Activated CD4-positive, alpha-beta memory T cell treated with anti-CD3 and anti-CD28 coated beads, Interleukin-2, amount 10 ng/mL, durations not matched to agents 7 days and 5 days (primary cell): ENCODE measurements around the gene USP11. TPM values are rescaled to one million over a fixed set of nuclear protein-coding genes. Genes with fewer than 3 reads are reported as not detected.
"Not testable (repeated sequence)": the region's sequence is repeated elsewhere in the genome, so short reads cannot be mapped to it uniquely, and the experiment has no call there.

Experiments used
- CTCF ChIA-PET: fragments of 350-600 bp; sonication (Branson Sonifier 250); formaldehyde crosslinking; loops from one replicate; lab custom pipeline; 2021; ENCODE audit warnings: antibody characterized with exemption, inconsistent platforms; lab: Charles Lee
- POLR2A ChIA-PET: fragments of 350-600 bp; sonication (Branson Sonifier 250); formaldehyde crosslinking; loops from one replicate; lab custom pipeline; 2021; ENCODE audit warnings: antibody characterized with exemption; lab: Charles Lee
- DNase-seq: peaks from one replicate; pipeline ENCODE4 v3.0.0-alpha.2; 2020
- H3K27ac Mint-ChIP-seq: one replicate; pipeline ENCODE4 v1.8.0; 2021; ENCODE audit warnings: mild to moderate bottlenecking, mixed read lengths
- H3K27me3 Mint-ChIP-seq: one replicate; pipeline ENCODE4 v1.8.0; 2021; ENCODE audit warnings: mixed read lengths
- H3K36me3 Mint-ChIP-seq: one replicate; pipeline ENCODE4 v1.8.0; 2021; ENCODE audit warnings: low read depth, mixed read lengths
- H3K4me1 Mint-ChIP-seq: one replicate; pipeline ENCODE4 v1.8.0; 2021; ENCODE audit warnings: mixed read lengths
- H3K4me3 Mint-ChIP-seq: one replicate; pipeline ENCODE4 v1.8.0; 2021; ENCODE audit warnings: mild to moderate bottlenecking, mixed read lengths
- H3K9me3 Mint-ChIP-seq: one replicate; pipeline ENCODE4 v1.8.0; 2021; ENCODE audit warnings: mixed read lengths
- total RNA-seq, 2 experiments: library from RNA; stranded (reverse); gene quantifications; one replicate each; pipeline ENCODE4 v1.2.3, GENCODE V29; 2021

USP11 gene
- total RNA-seq, 2 experiments from 2014 or later = 27.6 to 29.4 TPM

- DNase-seq = no peak
- H3K36me3 Mint-ChIP-seq = no peaks in the 10 kb centered on the region
- no peaks in the 10 kb centered on the region for H3K27me3 Mint-ChIP-seq
- ChIA-PET CTCF (no interaction called here), POLR2A (interaction anchor here (1.1 kb wide), 1 partner anchor 16 kb away, joined by 3 read pairs; no protein-coding TSS in a partner anchor)
- no peak overlapping the region for H3K27ac Mint-ChIP-seq
- no peak overlapping the region for H3K4me3 Mint-ChIP-seq
- H3K9me3 Mint-ChIP-seq = no peaks in the 10 kb centered on the region
- H3K4me1 Mint-ChIP-seq = peaks cover 2% of the 10 kb centered on the region
These were observed 50.4 kb downstream of the USP11 start for GRCh38 chrX:47283015-47283771.

GRCh38 chrX:47284616-47285015 is 51.8 kb downstream of the USP11 start:
- POLR2A ChIA-PET, H3K36me3 Mint-ChIP-seq, H3K27ac Mint-ChIP-seq, H3K9me3 Mint-ChIP-seq, H3K4me3 Mint-ChIP-seq, H3K27me3 Mint-ChIP-seq, H3K4me1 Mint-ChIP-seq, DNase-seq: not testable (repeated sequence)
- CTCF ChIA-PET = interaction anchor here (0.6 to 1.2 kb wide), 2 partner anchors 20 to 229 kb away, joined by 3 read pairs; no protein-coding TSS in a partner anchor

GRCh38 chrX:47285836-47286320 is 53.1 kb downstream of the USP11 start:
- Mint-ChIP-seq H3K36me3 (no peaks in the 10 kb centered on the region), H3K4me1 (peaks cover 2% of the 10 kb centered on the region), H3K27me3 (no peaks in the 10 kb centered on the region), H3K9me3 (no peaks in the 10 kb centered on the region), H3K27ac (no peak overlapping the region), H3K4me3 (no peak overlapping the region)
- ChIA-PET POLR2A (no interaction called here), CTCF (no interaction called here)
- no peak for DNase-seq

- DNase-seq = no peak
- Mint-ChIP-seq H3K36me3 (no peaks in the 10 kb centered on the region), H3K9me3 (no peaks in the 10 kb centered on the region), H3K27me3 (no peaks in the 10 kb centered on the region), H3K4me3 (no peak overlapping the region), H3K4me1 (no peaks in the 10 kb centered on the region), H3K27ac (no peak overlapping the region)
- POLR2A ChIA-PET = no interaction called here
- CTCF ChIA-PET = no interaction called here
These were observed 60.3 kb downstream of the USP11 start for GRCh38 chrX:47293106-47293505.

DNA sequence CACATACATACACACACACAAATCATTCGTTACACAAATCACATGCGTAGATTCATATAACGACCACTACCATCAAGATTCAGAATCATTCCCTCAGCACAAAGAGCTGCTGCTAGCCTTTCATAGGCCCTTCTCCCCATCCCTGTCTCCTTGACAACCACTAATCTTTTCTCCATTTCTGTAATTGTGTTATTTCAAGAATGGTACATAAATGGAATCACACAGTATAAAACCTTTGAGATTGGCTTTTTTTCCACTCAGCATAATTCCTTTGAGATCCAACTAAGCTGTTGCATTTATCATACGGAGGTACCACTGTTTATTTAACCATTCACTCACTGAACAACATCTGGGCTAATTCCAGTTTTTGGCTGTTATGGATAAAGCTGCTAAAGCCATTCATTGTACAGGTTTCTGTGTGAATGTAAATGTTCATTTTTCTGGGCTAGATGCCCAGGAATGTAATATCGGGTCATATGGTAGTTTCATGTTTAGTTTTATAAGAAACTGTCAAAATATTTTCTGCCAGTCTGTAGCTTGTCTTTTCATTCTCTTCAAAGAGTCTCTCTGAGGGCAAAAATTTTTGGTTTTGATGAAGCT is 64.1 kb downstream of the USP11 start:
- ChIA-PET POLR2A (no interaction called here), CTCF (no interaction called here)
- H3K9me3 Mint-ChIP-seq = no peaks in the 10 kb centered on the region
- H3K27ac Mint-ChIP-seq = no peak overlapping the region
- no peaks in the 10 kb centered on the region for H3K36me3 Mint-ChIP-seq
- no peak overlapping the region for H3K4me3 Mint-ChIP-seq
- DNase-seq = no peak
- no peaks in the 10 kb centered on the region for H3K27me3 Mint-ChIP-seq
- H3K4me1 Mint-ChIP-seq = no peaks in the 10 kb centered on the region

- no peaks in the 10 kb centered on the region for H3K27me3 Mint-ChIP-seq
- no peak overlapping the region for H3K27ac Mint-ChIP-seq
- POLR2A ChIA-PET = no interaction called here
- no peaks in the 10 kb centered on the region for H3K4me1 Mint-ChIP-seq
- no peaks in the 10 kb centered on the region for H3K9me3 Mint-ChIP-seq
- no peak for DNase-seq
- CTCF ChIA-PET = no interaction called here
- H3K4me3 Mint-ChIP-seq = no peak overlapping the region
- no peaks in the 10 kb centered on the region for H3K36me3 Mint-ChIP-seq
These were observed 65.1 kb downstream of the USP11 start for GRCh38 chrX:47297874-47298273.

Other genes with a start within 250 kb of the USP11 start
- not detected for gene RGN, start 154.6 kb upstream of the USP11 start, total RNA-seq
- gene NDUFB11, start 88.3 kb upstream of the USP11 start, total RNA-seq = 10 to 100 TPM; 89.0 to 89.8 TPM
- gene RBM10, start 87.8 kb upstream of the USP11 start, total RNA-seq = 10 to 100 TPM; 55.3 to 57.0 TPM
- gene UBA1, start 39.2 kb upstream of the USP11 start, total RNA-seq = 100 to 1,000 TPM; 180 to 187 TPM
- gene CDK16, start 14.3 kb upstream of the USP11 start, total RNA-seq = 10 to 100 TPM; 59.6 to 60.0 TPM
- under 1 TPM; 0.15 to 0.18 TPM for gene ZNF157, start 137.6 kb downstream of the USP11 start, total RNA-seq